Smooth muscle cell (in vitro differentiated cells): ENCODE results near the gene TMEM187. TPM values are rescaled to one million over a fixed set of nuclear protein-coding genes. Genes with fewer than 3 reads are reported as not detected.

Source experiments
- DNase-seq: peaks from one replicate; lab custom pipeline; 2025; ENCODE audit not compliant: unreplicated experiment; lab: John Stamatoyannopoulos, UW
- H2AFZ ChIP-seq: fragments of 200-600 bp; sonication (generic); 2 replicates; pipeline ENCODE4 v1.6.0; 2016; ENCODE audit warnings: antibody characterized with exemption, low read depth, mild to moderate bottlenecking
- H3F3A ChIP-seq: fragments of 200-600 bp; sonication (generic); 2 replicates; pipeline ENCODE4 v1.6.0; 2017; ENCODE audit warnings: antibody characterized with exemption, low read depth
- H3K27ac ChIP-seq: fragments of 200-600 bp; sonication (generic); 2 replicates; pipeline ENCODE4 v1.5.1; 2016; ENCODE audit warnings: low read depth, mild to moderate bottlenecking
- H3K27me3 ChIP-seq: fragments of 200-600 bp; sonication (generic); 2 replicates; pipeline ENCODE4 v1.6.1; 2016; ENCODE audit warnings: low read depth, mild to moderate bottlenecking
- H3K36me3 ChIP-seq: fragments of 200-600 bp; sonication (generic); 2 replicates; pipeline ENCODE4 v1.5.1; 2016; ENCODE audit warnings: low read depth
- H3K4me1 ChIP-seq: fragments of 200-600 bp; sonication (generic); 2 replicates; pipeline ENCODE4 v1.5.1; 2016; ENCODE audit warnings: low read depth
- H3K4me2 ChIP-seq: fragments of 200-600 bp; sonication (generic); 2 replicates; pipeline ENCODE4 v1.6.0; 2016; ENCODE audit warnings: mild to moderate bottlenecking
- H3K4me3 ChIP-seq: fragments of 200-600 bp; sonication (generic); 2 replicates; pipeline ENCODE4 v1.5.1; 2016; ENCODE audit warnings: mild to moderate bottlenecking
- H3K79me2 ChIP-seq: fragments of 200-600 bp; sonication (generic); 2 replicates; pipeline ENCODE4 v1.6.0; 2016; ENCODE audit warnings: low read depth, mild to moderate bottlenecking
- H3K9ac ChIP-seq: fragments of 200-600 bp; sonication (generic); 2 replicates; pipeline ENCODE4 v1.6.0; 2016; ENCODE audit warnings: low read depth
- H3K9me3 ChIP-seq: fragments of 200-600 bp; sonication (generic); replicated peaks from 2 replicates; pipeline ENCODE4 v1.5.1; 2016; ENCODE audit warnings: low read depth
- H4K20me1 ChIP-seq: fragments of 200-600 bp; sonication (generic); 2 replicates; pipeline ENCODE4 v1.6.0; 2016; ENCODE audit warnings: low read depth
- CTCF ChIP-seq: fragments of 200-600 bp; sonication (generic); IDR thresholded peaks from 2 replicates; pipeline ENCODE4 v1.5.1; 2017; ENCODE audit warnings: borderline replicate concordance, mild to moderate bottlenecking, antibody characterized with exemption; ENCODE audit not compliant: insufficient read depth, poor library complexity, severe bottlenecking
- WGBS: methylation state at CpG from one replicate; pipeline ENCODE4 v1.1.7; 2016; ENCODE audit warnings: low lambda C conversion rate; 5-methylcytosine and 5-hydroxymethylcytosine counted together
- polyA plus RNA-seq: library from polyadenylated mRNA; unstranded; fragments of >200 nt; fragmentation: Nextera tagmentation; extraction: Ambion mirVana; gene quantifications from 2 replicates; pipeline ENCODE4 v1.2.1, GENCODE V29; 2016
- total RNA-seq: library from RNA; depleted of rRNA; stranded (reverse); fragments of >200 nt; gene quantifications from 2 replicates; pipeline ENCODE4 v1.2.3, GENCODE V29; 2014

Gene TMEM187
- total and polyA plus RNA-seq, 2 experiments from 2014 or later = 6.2 to 9.8 TPM

- H3K9ac ChIP-seq = no peak overlapping the region
- H3K4me1 ChIP-seq = no peaks in the 10 kb centered on the region
- no peak overlapping the region for H3K4me3 ChIP-seq
- H4K20me1 ChIP-seq = no peaks in the 10 kb centered on the region
- no peak overlapping the region for H3K4me2 ChIP-seq
- no peak for TF ChIP-seq CTCF
- no peak overlapping the region for H3K27ac ChIP-seq
- no peak for DNase-seq
- WGBS = 93% methylated on average over 18 of the region's 18 CpGs
- no peaks in the 10 kb centered on the region for H3K9me3 ChIP-seq
- H3F3A ChIP-seq = no peaks in the 10 kb centered on the region
- no peaks in the 10 kb centered on the region for H3K79me2 ChIP-seq
- no peaks in the 10 kb centered on the region for H3K27me3 ChIP-seq
- no peak overlapping the region for H2AFZ ChIP-seq
- H3K36me3 ChIP-seq = no peaks in the 10 kb centered on the region
Observed at GRCh38 chrX:154011376-154012335, 39.1 kb downstream of the TMEM187 start.

- H3F3A ChIP-seq = no peaks in the 10 kb centered on the region
Observed at GRCh38 chrX:154012336-154012991, 39.9 kb downstream of the TMEM187 start.

GRCh38 chrX:154013001-154013421 lies 40.5 kb downstream of the TMEM187 start:
- Histone ChIP-seq H3K27ac (no peak overlapping the region), H2AFZ (no peak overlapping the region), H3K4me2 (no peak overlapping the region), H3F3A (no peaks in the 10 kb centered on the region), H3K9ac (no peak overlapping the region), H3K79me2 (no peaks in the 10 kb centered on the region), H3K4me3 (no peak overlapping the region), H3K9me3 (no peaks in the 10 kb centered on the region), H3K27me3 (no peaks in the 10 kb centered on the region), H3K4me1 (no peaks in the 10 kb centered on the region), H4K20me1 (no peaks in the 10 kb centered on the region), H3K36me3 (no peaks in the 10 kb centered on the region)
- WGBS = 78% methylated on average over 15 of the region's 17 CpGs
- no peak for TF ChIP-seq CTCF
- DNase-seq = no peak

More at GRCh38 chrX:154012336-154012991, 39.9 kb downstream of the TMEM187 start:
- Histone ChIP-seq H4K20me1 (no peaks in the 10 kb centered on the region), H3K27ac (no peak overlapping the region), H3K4me3 (no peak overlapping the region), H2AFZ (no peak overlapping the region), H3K4me2 (no peak overlapping the region), H3K27me3 (no peaks in the 10 kb centered on the region), H3K9me3 (no peaks in the 10 kb centered on the region), H3K36me3 (no peaks in the 10 kb centered on the region), H3K9ac (no peak overlapping the region), H3K79me2 (no peaks in the 10 kb centered on the region), H3K4me1 (no peaks in the 10 kb centered on the region)
- no peak for DNase-seq
- 78% methylated on average over 17 of the region's 17 CpGs for WGBS
- no peak for TF ChIP-seq CTCF
